ENCODE data around the gene CRB1. TPM values are rescaled to one million over a fixed set of nuclear protein-coding genes. Genes with fewer than 3 reads are reported as not detected.

CRB1 gene
- total and polyA plus RNA-seq, 9 of the 15 experiments (the other 6 are each of a cell fraction or from before 2014, with no cell fraction given): 0.04 to 0.10 TPM; not detected in 7

- TF ChIP-seq, protein P1, sequence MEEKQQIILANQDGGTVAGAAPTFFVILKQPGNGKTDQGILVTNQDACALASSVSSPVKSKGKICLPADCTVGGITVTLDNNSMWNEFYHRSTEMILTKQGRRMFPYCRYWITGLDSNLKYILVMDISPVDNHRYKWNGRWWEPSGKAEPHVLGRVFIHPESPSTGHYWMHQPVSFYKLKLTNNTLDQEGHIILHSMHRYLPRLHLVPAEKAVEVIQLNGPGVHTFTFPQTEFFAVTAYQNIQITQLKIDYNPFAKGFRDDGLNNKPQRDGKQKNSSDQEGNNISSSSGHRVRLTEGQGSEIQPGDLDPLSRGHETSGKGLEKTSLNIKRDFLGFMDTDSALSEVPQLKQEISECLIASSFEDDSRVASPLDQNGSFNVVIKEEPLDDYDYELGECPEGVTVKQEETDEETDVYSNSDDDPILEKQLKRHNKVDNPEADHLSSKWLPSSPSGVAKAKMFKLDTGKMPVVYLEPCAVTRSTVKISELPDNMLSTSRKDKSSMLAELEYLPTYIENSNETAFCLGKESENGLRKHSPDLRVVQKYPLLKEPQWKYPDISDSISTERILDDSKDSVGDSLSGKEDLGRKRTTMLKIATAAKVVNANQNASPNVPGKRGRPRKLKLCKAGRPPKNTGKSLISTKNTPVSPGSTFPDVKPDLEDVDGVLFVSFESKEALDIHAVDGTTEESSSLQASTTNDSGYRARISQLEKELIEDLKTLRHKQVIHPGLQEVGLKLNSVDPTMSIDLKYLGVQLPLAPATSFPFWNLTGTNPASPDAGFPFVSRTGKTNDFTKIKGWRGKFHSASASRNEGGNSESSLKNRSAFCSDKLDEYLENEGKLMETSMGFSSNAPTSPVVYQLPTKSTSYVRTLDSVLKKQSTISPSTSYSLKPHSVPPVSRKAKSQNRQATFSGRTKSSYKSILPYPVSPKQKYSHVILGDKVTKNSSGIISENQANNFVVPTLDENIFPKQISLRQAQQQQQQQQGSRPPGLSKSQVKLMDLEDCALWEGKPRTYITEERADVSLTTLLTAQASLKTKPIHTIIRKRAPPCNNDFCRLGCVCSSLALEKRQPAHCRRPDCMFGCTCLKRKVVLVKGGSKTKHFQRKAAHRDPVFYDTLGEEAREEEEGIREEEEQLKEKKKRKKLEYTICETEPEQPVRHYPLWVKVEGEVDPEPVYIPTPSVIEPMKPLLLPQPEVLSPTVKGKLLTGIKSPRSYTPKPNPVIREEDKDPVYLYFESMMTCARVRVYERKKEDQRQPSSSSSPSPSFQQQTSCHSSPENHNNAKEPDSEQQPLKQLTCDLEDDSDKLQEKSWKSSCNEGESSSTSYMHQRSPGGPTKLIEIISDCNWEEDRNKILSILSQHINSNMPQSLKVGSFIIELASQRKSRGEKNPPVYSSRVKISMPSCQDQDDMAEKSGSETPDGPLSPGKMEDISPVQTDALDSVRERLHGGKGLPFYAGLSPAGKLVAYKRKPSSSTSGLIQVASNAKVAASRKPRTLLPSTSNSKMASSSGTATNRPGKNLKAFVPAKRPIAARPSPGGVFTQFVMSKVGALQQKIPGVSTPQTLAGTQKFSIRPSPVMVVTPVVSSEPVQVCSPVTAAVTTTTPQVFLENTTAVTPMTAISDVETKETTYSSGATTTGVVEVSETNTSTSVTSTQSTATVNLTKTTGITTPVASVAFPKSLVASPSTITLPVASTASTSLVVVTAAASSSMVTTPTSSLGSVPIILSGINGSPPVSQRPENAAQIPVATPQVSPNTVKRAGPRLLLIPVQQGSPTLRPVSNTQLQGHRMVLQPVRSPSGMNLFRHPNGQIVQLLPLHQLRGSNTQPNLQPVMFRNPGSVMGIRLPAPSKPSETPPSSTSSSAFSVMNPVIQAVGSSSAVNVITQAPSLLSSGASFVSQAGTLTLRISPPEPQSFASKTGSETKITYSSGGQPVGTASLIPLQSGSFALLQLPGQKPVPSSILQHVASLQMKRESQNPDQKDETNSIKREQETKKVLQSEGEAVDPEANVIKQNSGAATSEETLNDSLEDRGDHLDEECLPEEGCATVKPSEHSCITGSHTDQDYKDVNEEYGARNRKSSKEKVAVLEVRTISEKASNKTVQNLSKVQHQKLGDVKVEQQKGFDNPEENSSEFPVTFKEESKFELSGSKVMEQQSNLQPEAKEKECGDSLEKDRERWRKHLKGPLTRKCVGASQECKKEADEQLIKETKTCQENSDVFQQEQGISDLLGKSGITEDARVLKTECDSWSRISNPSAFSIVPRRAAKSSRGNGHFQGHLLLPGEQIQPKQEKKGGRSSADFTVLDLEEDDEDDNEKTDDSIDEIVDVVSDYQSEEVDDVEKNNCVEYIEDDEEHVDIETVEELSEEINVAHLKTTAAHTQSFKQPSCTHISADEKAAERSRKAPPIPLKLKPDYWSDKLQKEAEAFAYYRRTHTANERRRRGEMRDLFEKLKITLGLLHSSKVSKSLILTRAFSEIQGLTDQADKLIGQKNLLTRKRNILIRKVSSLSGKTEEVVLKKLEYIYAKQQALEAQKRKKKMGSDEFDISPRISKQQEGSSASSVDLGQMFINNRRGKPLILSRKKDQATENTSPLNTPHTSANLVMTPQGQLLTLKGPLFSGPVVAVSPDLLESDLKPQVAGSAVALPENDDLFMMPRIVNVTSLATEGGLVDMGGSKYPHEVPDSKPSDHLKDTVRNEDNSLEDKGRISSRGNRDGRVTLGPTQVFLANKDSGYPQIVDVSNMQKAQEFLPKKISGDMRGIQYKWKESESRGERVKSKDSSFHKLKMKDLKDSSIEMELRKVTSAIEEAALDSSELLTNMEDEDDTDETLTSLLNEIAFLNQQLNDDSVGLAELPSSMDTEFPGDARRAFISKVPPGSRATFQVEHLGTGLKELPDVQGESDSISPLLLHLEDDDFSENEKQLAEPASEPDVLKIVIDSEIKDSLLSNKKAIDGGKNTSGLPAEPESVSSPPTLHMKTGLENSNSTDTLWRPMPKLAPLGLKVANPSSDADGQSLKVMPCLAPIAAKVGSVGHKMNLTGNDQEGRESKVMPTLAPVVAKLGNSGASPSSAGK (IDR thresholded peaks at IDR 0.05): no peak
- TF ChIP-seq ZSCAN32 (CRISPR knock-in tag; IDR thresholded peaks at IDR 0.05) (no peak), TAL1 (IDR thresholded peaks at IDR 0.05) (no peak), ZNF76 (CRISPR knock-in tag; IDR thresholded peaks at IDR 0.05; ENCODE audit: borderline replicate concordance) (no peak), ZNF324 (CRISPR knock-in tag; IDR thresholded peaks at IDR 0.05) (no peak), DIDO1 (tag; IDR thresholded peaks at IDR 0.05; ENCODE audit: low read depth) (no peak), ZNF785 (CRISPR knock-in tag; IDR thresholded peaks at IDR 0.05) (no peak), ZBTB43 (CRISPR knock-in tag; IDR thresholded peaks at IDR 0.05) (no peak)
Observed at GRCh38 chr1:197305925-197306324, 37.9 kb downstream of the CRB1 start (continued).
